Gastroesophageal sphincter (tissue), 4 donors: ENCODE data around the gene SOX5. TPM values are rescaled to one million over a fixed set of nuclear protein-coding genes. Genes with fewer than 3 reads are reported as not detected.

ENCODE experiments used
- ATAC-seq: fragments of 150-250 bp; one replicate; pipeline ENCODE4 v1.9.1; 2016; ENCODE audit warnings: mild to moderate bottlenecking, moderate library complexity
- H3K27ac ChIP-seq, 4 donors: fragments of 200-600 bp; sonication (generic) in 3 of 4; 1 replicate in 3 of 4; 2 replicates in 1 of 4; pipeline ENCODE4 v1.5.1; 2016 to 2019
- H3K27me3 ChIP-seq: fragments of 200-600 bp; sonication (generic); one replicate; pipeline ENCODE4 v1.5.1; 2019
- H3K36me3 ChIP-seq, 2 donors: fragments of 200-600 bp; sonication (generic); one replicate each; pipeline ENCODE4 v1.5.1; 2019; ENCODE audit warnings: control low read depth in 1 of 2
- H3K4me1 ChIP-seq, 3 donors: fragments of 200-600 bp; sonication (generic); 1 replicate in 2 of 3; 2 replicates in 1 of 3; pipeline ENCODE4 v1.5.1; 2016 to 2019; ENCODE audit warnings: control low read depth in 2 of 3
- H3K4me3 ChIP-seq, 2 donors: fragments of 200-600 bp; sonication (generic); one replicate each; pipeline ENCODE4 v1.5.1; 2019; ENCODE audit warnings: mild to moderate bottlenecking in 1 of 2, moderate library complexity in 1 of 2
- H3K9me3 ChIP-seq, 3 donors: fragments of 200-600 bp; sonication (generic); one replicate each; pipeline ENCODE4 v1.5.1; 2017 to 2019; ENCODE audit warnings: control low read depth in 2 of 3
- CTCF ChIP-seq, 4 experiments: fragments of 200-600 bp in 2 of 4; fragments of 450-650 bp in 2 of 4; sonication (generic) in 1 of 4; IDR thresholded peaks; one replicate each; pipeline ENCODE4 v1.5.1; 2017 to 2019; ENCODE audit warnings: antibody characterized with exemption in 4 of 4, mild to moderate bottlenecking in 2 of 4, moderate library complexity in 2 of 4
- EP300 ChIP-seq: sonication (generic); formaldehyde crosslinking; IDR thresholded peaks from one replicate; pipeline ENCODE4 v1.6.1; 2017; ENCODE audit warnings: antibody characterized with exemption, mild to moderate bottlenecking
- POLR2A ChIP-seq, 2 donors: fragments of 450-650 bp; IDR thresholded peaks; one replicate each; pipeline ENCODE4 v1.6.1; 2017; ENCODE audit warnings: antibody characterized with exemption in 2 of 2, mild to moderate bottlenecking in 2 of 2, moderate library complexity in 1 of 2
- POLR2AphosphoS5 ChIP-seq: sonication (generic); formaldehyde crosslinking; IDR thresholded peaks from one replicate; pipeline ENCODE4 v1.6.1; 2017; ENCODE audit warnings: antibody characterized with exemption
- WGBS, 2 donors: methylation state at CpG; one replicate each; pipeline ENCODE4 v1.1.5; 2018; ENCODE audit warnings: low coverage in 1 of 2; 5-methylcytosine and 5-hydroxymethylcytosine counted together
- total RNA-seq, 4 donors: library from RNA; depleted of rRNA; stranded (reverse); fragments of >200 nt; gene quantifications; one replicate each; pipeline ENCODE4 v1.1.0, GENCODE V29; 2016

SOX5 gene
- total RNA-seq, 4 donors from 2014 or later = 4.9 to 69.9 (median 18.1) TPM

- H3K9me3 ChIP-seq = no peaks in the 10 kb centered on the region
- H3K27ac ChIP-seq = no peak overlapping the region
- ATAC-seq = no peak
- H3K4me1 ChIP-seq = no peaks in the 10 kb centered on the region
- H3K4me3 ChIP-seq = no peak overlapping the region
- H3K36me3 ChIP-seq = peaks cover 0 to 17% of the 10 kb centered on the region in 2 donors
- WGBS, 2 donors = 71% methylated on average over 1 of the region's 1 CpG
- TF ChIP-seq POLR2A (IDR thresholded peaks at IDR 0.05) (no peak), EP300 (no peak), POLR2AphosphoS5 (no peak), CTCF (IDR thresholded peaks at IDR 0.05) (no peak)
- H3K27me3 ChIP-seq = no peaks in the 10 kb centered on the region
Measured at GRCh38 chr12:23898121-23898520, 51.3 kb downstream of the SOX5 start.

GRCh38 chr12:23895792-23896218 lies 53.7 kb downstream of the SOX5 start:
- Histone ChIP-seq H3K36me3 (peaks cover 0 to 17% of the 10 kb centered on the region in 2 donors), H3K9me3 (no peaks in the 10 kb centered on the region), H3K27ac (no peak overlapping the region), H3K27me3 (no peaks in the 10 kb centered on the region), H3K4me1 (no peaks in the 10 kb centered on the region), H3K4me3 (no peak overlapping the region)
- WGBS, 2 donors = 78 to 88% methylated on average over 3 to 5 of the region's 5 CpGs
- ATAC-seq = no peak
- TF ChIP-seq POLR2A (IDR thresholded peaks at IDR 0.05) (no peak), POLR2AphosphoS5 (no peak), CTCF (IDR thresholded peaks at IDR 0.05) (no peak)

- Histone ChIP-seq H3K27me3 (no peaks in the 10 kb centered on the region), H3K9me3 (no peaks in the 10 kb centered on the region), H3K36me3 (peaks cover 0 to 17% of the 10 kb centered on the region in 2 donors), H3K27ac (no peak overlapping the region), H3K4me1 (no peaks in the 10 kb centered on the region), H3K4me3 (no peak overlapping the region)
- no peak for ATAC-seq
- TF ChIP-seq POLR2A (IDR thresholded peaks at IDR 0.05) (no peak), EP300 (no peak), CTCF (IDR thresholded peaks at IDR 0.05) (no peak), POLR2AphosphoS5 (no peak)
- WGBS, 2 donors = 85 to 92% methylated on average over 1 of the region's 1 CpG
Measured at GRCh38 chr12:23893611-23894010, 55.9 kb downstream of the SOX5 start.

GRCh38 chr12:23891115-23891514 lies 58.4 kb downstream of the SOX5 start:
- ATAC-seq = no peak
- Histone ChIP-seq H3K36me3 (peaks cover 0 to 17% of the 10 kb centered on the region in 2 donors), H3K9me3 (no peaks in the 10 kb centered on the region), H3K4me3 (no peak overlapping the region), H3K4me1 (no peaks in the 10 kb centered on the region), H3K27me3 (no peaks in the 10 kb centered on the region), H3K27ac (no peak overlapping the region)
- TF ChIP-seq POLR2AphosphoS5 = no peak
- TF ChIP-seq POLR2A (IDR thresholded peaks at IDR 0.05) = no peak
- no peak for TF ChIP-seq CTCF (IDR thresholded peaks at IDR 0.05)
- TF ChIP-seq EP300 = no peak
- 91 to 92% methylated on average over 3 of the region's 3 CpGs for WGBS, 2 donors

- Histone ChIP-seq H3K36me3 (peaks cover 0 to 7% of the 10 kb centered on the region in 2 donors), H3K27ac (no peak overlapping the region), H3K9me3 (no peaks in the 10 kb centered on the region), H3K4me3 (no peak overlapping the region), H3K4me1 (no peaks in the 10 kb centered on the region), H3K27me3 (no peaks in the 10 kb centered on the region)
- TF ChIP-seq POLR2A (IDR thresholded peaks at IDR 0.05) (no peak), EP300 (no peak), CTCF (IDR thresholded peaks at IDR 0.05) (no peak), POLR2AphosphoS5 (no peak)
- no peak for ATAC-seq
- 81 to 82% methylated on average over 4 of the region's 4 CpGs for WGBS, 2 donors
Measured at GRCh38 chr12:23889069-23889440, 60.4 kb downstream of the SOX5 start.
